Kidney glomerular epithelial cell (primary cell): Measurements from ENCODE around the gene AHNAK.
"Not testable (repeated sequence)": the region's sequence is repeated elsewhere in the genome, so short reads cannot be mapped to it uniquely, and the experiment has no call there.

Experiments used
- DNase-seq: peaks from one replicate; lab custom pipeline; 2025; lab: John Stamatoyannopoulos, UW

AHNAK gene, protein sequence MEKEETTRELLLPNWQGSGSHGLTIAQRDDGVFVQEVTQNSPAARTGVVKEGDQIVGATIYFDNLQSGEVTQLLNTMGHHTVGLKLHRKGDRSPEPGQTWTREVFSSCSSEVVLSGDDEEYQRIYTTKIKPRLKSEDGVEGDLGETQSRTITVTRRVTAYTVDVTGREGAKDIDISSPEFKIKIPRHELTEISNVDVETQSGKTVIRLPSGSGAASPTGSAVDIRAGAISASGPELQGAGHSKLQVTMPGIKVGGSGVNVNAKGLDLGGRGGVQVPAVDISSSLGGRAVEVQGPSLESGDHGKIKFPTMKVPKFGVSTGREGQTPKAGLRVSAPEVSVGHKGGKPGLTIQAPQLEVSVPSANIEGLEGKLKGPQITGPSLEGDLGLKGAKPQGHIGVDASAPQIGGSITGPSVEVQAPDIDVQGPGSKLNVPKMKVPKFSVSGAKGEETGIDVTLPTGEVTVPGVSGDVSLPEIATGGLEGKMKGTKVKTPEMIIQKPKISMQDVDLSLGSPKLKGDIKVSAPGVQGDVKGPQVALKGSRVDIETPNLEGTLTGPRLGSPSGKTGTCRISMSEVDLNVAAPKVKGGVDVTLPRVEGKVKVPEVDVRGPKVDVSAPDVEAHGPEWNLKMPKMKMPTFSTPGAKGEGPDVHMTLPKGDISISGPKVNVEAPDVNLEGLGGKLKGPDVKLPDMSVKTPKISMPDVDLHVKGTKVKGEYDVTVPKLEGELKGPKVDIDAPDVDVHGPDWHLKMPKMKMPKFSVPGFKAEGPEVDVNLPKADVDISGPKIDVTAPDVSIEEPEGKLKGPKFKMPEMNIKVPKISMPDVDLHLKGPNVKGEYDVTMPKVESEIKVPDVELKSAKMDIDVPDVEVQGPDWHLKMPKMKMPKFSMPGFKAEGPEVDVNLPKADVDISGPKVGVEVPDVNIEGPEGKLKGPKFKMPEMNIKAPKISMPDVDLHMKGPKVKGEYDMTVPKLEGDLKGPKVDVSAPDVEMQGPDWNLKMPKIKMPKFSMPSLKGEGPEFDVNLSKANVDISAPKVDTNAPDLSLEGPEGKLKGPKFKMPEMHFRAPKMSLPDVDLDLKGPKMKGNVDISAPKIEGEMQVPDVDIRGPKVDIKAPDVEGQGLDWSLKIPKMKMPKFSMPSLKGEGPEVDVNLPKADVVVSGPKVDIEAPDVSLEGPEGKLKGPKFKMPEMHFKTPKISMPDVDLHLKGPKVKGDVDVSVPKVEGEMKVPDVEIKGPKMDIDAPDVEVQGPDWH (N-terminal part only)

DNA sequence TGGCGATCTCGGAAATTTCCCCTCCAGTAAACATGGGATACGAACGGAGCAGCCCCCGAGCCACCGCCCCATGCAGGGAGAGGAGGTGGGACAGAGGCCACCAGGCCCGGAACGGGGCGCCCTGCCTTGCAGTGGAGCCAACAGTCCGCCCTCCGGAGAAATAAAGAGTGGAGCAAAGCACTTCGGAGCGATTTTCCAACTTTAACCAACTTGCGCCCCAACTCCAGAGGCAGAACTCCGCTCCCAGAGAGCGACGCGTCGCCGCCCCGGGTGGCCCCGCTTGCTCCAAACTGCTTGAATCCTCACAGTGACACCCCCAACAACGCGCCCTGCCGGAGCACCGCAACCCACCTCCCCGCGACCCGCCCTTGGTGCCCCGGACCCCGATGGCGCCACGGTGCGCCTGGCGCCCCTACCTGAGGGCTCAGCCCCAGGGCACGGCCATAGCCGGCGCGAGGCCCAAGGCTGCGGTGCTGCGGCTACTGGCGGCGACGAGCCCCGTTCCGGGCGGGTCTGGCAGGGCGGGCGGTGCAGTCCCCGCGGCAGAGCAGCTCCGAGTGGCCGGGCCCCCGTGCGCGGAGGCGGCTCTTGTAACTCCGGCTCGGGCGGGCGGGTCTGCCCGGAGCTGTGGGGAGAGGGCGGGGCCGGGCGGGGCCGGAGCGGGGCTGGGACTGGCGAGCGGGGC is at the start of gene AHNAK:
TSS of gene AHNAK (minus strand) at position 563 of the 685 bp plus-strand sequence. CDS start 10,708 bp downstream, outside the sequence.
- peak; percentile 27 for DNase-seq

DNA sequence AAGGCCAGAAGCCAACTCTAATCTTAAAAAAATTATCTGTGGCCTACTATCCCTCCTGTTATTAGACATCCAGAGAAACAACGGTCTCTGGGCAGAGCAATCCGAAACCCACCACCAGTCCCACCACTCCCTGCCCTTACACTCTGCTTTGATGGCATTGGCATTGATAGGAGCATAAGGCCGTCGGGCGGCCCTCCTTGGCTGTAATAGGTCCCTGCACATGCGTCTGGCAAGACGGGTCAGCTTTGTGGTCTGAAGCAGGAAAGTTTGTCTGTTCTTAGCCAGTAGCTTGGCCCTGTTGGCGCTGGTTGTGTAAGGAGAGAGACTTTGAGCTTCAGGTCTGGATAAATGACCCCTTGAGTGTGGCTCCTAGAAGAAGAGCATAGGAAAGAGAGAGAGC is 48.5 kb upstream of the AHNAK start:
- DNase-seq: no peak

DNA sequence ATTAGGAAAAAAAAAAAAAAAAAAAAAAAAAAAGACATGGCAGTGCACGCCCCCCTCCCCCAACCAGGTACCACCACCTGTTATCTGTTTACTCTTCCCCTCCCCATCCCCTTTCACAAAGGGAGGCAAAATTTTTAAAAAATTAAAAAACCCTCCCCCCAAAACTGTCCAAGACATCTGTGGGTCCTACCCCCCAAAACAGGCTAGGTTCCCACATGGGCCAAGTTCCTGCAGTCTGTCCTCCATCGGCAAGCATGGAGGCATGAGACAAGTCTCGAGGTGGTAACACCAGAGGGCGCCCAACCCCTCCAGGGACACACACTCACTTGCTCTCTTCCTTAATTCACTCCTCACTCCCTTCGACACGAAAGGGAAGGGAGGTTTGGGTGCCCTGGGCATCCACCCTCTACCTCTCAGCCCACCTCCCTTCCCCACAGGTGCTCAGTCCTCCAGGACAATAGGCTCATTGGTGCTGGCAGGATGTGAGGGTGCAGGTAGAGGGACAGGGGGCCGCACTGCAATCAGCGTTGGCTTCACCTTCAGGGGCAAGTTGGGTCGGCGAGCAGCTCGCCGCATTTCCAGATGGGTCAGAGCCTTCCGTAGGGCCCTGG is 46.9 kb upstream of the AHNAK start:
- DNase-seq: peak; percentile 46

DNA sequence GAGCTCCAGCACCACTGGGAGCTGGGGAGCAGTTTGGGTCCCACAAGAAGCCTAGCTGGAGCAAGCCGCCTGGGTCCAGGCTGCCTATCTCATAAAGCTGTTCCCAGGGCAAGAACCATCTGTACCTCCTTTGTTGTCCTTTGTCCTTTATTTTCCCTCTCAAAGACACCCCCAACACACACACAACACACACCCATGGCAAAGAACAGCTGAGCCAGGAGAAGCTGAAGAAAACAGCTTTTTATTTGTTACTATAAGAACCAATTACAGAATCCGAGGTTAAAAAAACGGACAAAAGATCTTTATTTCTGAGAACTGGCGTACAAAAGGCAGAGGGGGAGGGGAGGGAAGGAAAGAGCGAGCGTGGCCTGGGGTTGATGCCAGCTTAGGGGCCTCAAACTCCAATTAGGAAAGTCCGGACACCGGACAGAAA is 46.4 kb upstream of the AHNAK start:
- DNase-seq: no peak

DNA sequence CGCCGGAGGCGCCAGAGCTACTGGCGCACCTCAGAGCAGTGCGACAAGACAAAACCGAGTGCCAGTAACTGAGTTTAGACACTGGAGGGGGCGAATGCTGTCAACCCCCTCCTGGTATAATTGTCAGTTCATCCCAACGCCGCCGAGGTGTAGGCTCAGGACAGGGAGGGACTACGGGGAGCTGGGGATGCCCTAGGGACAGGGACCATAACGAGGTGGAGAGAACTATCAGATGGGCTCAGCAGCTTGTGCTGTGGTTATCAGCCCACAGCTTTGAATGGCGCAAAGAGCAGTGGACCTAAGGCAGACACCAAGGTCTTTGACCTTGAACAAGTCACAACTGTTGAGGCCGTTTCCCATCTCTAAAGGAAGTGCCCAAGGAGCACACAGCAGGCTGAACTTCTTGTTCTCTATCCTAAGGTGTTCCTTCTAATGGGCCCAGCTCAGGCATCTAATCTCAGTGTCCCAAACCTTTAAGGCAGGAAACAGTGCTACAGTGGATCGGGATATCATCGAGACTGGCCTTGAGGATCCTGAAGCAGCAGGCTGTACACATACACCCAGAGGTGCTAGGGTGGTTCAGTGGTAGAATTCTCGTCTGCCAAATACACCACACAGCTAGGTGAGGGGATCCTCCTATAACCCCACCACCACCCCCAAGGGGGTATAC is 45.7 kb upstream of the AHNAK start:
- DNase-seq: no peak

DNA sequence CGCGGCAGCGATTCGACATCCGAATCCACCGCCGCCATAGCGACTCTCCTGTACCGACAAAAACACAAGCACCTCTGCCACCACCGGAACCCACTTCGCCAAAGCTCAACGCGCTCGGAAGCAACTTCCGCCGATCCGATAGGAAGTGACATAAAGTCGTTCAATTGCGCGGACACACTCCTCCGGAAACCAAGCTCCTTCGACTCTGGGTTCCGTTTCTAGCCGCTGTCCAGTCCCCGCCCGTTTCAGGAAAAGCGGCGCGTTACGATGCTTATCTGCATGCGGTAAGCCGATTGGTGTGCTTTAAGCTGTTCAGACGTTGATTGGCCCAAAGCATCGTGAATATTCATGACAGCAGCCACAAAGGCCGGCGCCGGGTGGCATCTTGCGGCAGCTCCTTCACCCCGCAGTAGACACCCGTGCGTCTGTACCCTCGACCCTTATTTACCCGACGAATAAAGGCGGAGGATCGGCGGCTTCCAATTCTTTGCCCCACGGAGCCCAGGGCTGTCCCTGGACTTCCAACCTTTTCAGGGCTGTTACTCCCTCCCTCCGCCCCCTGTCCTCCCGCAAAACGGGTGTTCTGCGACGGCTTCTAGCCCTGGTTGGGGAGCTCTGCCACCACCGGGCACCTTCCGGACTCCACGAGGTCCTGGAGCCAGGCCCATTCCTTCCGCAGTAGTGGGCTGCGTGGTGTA is 45.0 kb upstream of the AHNAK start, which contains the start of gene TUT1:
TSS of gene TUT1 (minus strand) at position 76 of the 698 bp plus-strand sequence. CDS start at position 38, 38 bp downstream.
- DNase-seq: peak; percentile 99

DNA sequence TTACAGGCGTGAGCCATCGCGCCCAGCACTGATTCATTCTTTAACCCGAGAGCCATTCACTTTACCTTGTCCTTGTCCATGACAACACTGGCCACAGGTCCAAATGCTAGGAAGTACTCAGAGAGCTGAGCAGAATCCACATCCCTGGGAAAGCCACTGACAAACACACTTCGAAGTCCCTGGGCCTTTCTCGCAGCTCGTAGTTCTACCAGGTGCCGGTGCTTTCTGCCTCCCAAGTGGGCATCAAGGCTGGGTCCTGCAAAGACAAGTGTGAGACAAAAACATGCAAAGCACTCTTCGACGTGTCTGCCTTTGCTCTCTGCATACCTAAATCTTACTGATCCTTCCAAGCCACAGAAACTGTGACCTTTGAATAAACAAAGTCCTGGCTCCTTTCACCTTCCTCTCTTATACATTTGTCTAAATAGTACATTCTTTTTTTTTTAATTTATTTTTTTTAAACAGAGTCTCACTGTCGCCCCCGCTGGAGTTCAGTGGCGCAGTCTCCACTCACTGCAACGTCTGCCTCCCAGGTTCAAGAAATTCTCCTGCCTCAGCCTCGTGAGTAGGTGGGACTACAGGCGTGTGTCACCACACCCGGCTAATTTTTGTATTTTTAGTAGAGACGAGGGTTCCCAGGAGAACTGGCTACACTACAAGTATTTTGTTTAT is 42.5 kb upstream of the AHNAK start:
- DNase-seq: no peak

DNA sequence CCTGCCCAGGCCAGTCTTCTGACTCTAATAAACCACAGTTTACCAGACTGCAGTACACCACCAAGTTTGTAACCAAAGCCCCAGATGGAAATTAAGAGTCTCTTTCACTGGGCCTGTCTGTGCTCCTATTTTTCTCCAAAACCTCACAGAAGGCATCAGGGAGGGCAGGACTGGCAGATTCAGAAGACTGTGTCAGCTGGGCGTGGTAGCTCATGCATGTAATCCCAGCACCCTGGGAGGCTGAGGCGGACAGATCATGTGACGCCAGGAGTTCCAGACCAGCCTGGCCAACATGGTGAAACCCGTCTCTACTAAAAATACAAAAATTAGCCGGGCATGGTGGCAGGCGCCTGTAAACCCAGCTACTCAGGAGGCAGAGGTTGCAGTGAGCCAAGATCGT is 38.8 kb upstream of the AHNAK start:
- not testable (repeated sequence) for DNase-seq

DNA sequence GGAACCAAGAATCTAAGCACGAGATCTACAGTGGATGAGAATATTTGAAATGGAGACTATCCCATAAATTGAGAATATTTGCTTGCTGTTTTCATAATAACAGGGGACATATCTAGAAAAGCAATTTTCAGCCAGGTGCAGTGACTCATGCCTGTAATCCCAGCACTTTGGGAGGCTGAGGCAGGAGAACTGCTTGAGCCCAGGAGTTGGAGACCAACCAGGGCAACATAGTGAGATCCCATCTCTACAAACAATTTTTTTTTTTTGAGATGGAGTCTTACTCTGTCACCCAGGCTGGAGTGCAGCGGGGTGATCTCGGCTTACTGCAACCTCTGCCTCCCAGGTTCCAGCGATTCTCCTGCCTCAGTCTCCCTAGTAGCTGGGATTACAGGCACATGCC is 35.1 kb upstream of the AHNAK start:
- not testable (repeated sequence) for DNase-seq

DNA sequence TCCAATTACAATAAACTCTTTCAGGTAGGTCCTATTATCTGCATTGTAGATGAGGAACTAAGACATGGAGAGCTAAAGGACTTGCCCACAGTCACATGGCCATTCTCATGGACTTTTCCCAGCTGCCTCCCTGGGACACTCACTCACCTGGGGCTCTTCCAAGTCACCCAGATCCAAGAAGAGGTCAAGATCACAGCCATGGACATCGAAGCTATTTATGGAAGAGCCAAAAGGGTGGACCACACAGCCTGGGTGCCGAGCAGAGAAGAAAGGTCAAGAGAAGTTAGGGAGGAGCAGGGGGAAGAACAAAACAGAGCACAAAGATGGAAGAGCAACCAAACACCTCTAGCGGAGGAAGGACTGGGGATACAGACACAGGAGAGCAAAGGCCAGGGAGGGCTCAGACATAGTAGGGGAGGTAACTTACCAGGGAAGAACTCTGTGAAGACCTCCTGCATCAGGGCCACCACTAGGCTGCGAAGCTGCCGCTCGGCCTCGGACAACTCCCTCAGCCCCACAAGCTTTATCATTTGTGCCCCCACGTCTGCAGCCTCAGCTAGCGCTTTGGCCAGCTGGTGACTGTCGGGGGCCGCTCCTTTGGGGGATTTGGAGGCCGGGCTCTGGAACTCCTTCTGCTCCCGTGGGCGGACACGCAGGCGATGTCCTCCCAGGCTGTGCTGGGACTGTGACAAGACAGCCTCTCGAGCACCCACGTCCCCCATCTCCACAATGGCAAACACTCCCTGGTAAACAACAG is 34.5 kb upstream of the AHNAK start:
- no peak for DNase-seq

DNA sequence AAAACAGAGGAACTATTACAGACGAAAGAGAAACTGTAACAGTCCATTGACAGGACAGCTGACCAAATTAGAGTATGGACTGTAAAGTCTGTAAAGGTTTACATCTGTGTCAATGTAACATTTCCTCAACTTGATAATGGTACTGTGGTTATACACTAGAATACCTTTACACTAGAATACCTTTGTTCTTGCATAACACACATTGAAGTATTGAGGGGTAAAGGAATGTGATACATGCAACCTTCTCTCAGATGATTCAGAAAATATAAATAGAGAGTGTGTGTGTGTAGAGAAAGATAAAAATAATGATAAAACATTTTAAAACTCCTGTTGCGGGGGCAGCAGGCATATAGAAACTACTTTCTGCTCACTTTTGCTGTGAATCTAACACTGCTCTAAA is 32.6 kb upstream of the AHNAK start:
- peak; percentile 53 for DNase-seq

DNA sequence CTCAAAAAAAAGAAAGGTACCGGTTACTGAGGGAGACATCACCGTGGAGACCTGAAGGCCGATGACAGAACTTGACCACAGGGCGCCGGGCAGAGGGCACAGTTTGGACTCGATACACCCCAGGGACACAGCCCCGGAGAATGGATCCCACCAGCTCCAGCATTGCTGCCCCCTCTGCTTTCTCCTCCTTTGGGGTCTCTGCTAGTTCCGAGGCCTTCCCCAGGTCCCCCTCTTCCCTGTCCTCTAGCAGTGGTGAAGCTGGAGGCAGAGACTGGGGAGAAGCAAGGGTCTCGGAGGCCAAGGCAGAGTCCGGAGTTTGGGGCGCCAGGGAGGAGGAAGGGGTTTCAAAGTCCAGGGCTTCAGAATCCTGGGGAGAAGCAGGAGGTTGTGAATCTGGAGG is 31.9 kb upstream of the AHNAK start:
- DNase-seq: no peak

DNA sequence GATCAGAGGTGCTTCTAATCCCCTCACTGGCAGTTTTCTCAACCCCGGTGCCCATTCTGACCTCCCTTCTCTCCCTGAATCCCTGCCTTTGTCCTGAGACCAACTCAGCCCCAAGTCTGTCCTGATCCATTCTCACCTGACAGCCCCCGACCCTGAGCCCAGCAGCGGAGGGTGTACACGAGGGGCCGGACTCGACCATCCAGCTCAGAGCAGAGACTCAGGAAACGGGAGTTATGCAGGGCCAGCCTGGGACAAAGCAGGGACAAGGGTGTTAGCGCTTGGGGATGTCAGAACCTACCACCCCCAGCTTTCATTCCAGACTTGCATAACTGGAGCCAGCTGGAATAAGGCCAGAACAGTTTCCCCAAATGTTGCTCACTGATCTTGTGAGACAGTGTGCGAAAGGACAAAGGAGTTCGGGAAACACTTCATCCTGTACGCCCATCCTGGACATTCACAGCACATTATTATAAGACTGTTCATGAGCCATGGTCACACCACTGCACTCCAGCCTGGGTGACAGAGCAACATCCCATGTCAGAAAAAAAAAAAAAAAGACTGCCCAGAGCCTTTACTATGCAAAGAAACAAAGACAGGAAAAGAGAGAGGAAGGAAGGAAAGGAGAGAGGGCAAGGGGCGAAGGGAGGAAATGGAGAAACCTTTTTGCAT is 30.6 kb upstream of the AHNAK start:
- no peak for DNase-seq

DNA sequence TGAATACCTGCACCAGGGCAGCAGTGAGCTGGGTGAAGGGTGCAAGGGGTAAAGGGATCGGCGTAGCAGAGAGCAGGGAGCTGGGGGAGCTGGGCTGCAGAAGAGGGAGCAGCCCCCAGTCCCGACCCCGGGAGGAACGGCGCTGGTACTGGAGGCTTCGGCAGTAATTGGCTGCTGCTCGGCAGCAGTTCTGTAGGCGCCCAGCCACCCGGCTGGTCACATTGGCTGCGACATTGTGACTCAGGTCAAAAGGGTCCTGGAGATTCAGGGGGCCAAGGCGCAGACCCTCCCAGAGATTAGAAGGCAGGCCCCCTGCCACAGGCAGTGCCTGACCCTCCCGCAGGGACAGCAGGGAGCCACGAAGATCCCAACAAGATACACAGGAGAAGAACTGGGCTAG is 29.2 kb upstream of the AHNAK start:
- DNase-seq: no peak

DNA sequence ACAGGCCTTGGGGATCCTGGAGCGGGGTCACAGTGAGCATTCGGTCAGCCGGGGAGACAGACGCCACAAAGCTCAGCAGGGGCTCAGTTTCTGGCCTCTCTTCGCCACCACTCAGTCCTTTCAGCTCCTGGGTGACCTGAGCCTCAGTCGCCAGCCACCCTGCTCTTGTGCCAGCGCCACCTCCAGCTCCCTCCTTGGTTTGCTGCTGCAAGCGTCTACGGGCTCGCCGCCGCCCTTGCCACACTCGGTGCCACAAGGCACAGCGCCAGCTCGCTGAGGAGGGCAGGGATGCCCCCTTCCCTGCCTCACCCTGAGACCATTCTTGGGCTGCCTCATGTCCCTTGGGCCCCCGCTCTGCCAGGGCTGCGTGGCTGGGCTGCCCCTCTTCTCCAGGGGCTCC is 28.6 kb upstream of the AHNAK start:
- no peak for DNase-seq

DNA sequence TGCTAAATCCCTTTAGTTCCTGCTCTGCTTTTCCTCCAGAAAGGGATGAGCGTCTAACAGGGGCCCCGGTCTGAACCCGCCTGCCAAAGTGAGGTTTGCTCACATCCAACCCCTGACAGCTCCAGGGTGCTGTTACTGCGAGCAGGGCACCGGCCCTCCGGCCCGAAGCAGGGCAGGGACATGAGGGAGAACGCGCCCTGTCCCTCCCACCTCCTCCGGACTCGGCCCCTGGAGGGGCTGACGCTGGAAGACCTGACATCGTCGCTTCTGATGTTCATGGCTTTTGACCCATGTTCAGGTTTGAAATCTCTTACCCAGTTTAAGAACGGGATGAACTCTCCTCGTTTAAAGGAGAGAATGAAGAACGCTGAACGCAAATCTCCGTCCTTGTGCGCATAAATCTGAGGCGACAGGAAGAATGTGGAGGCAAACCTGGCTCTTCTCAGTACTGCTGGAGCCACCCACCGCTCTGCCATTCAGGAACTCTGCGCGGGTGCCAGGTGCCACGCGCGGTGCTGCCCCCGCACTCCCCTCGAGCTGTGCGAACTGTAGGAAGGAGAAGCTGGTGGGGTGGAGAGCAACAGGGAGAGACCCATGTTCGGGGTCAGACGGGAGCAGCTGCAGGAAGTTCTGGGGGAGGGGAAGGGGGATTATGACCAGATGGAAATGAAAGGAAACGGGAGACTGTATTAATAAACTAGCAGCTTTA is 27.9 kb upstream of the AHNAK start:
- DNase-seq: no peak
